ENCODE data around the gene SCGB1C2.

The SCGB1C2 gene

DNA sequence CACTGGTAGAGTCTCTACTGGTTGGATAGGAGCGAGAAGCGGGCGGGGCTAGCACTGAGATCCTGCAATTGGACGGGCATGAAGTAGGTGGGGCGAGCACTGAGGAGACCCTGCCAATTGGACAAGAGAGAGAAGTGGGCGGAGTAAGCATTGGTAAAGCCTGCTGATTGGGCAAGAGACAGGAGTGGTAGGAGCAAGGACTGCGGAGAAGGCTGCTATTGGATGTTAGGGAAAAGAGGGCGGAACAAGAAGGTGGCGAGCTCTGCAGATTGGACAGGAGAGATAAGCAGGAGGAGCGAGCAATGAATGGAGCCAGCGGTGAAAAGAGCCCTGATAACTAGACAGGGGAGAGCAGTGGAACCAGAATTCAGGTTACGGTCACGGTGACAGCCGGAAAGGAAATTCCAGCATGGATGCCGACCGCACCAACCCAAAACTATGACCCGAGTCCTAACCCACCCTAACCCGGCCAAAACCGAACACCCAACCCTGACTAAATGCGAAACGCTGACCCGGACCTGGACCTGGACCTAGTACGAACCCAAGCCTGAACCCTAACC is 4.8 kb downstream of the SCGB1C2 start:
- H3K4me3 ChIP-seq (replicated peaks; ENCODE audit: low read depth, low read length) = no peak overlapping the region
- DNase-seq (ENCODE audit: extremely low read depth, low read depth) = no peak
- TF ChIP-seq CTCF (IDR thresholded peaks at IDR 0.05; ENCODE audit: low read depth, low read length, missing control alignments) = no peak

DNA sequence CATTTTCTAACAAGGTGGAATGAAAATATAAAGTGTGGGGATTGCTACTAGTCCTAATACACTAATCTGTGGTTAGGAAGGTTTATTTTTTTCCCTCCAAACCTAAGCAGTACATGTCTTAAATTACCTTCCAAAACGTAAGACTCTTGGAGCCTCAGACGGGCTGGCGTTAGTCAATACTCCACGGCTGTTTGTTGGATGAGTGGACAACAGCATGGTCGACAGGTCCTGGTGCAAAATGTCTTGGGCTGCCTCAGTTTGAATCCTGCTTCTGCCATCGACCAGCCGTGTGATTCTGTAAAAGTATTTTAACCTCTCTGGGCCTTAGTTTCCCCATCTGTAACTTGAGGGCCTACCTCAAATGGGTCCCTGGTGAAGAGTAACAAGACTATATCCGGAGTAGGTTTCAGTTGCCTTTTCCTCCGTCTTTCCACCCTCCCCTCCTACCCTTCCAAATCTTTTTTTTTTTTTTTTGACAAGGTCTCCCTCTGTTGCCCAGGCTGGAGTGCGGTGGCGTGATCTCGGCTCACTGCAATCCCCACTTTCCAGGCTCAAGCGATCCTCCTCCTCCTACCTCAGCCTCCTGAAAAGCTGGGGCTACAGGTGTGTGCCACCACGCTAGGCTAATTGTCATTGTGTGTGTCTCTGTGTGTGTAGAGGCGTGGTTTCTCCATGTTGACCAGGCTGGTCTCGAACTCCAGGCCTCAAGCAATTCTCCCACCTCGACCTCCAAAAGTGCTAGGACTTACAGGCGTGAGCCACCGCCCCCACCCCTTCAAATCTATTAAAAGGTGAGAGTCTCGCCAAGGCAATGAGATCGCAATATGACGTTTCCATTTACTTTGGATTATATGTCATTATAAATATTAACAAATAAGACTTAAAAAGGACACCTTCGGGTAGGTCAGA is 5.8 kb downstream of the SCGB1C2 start:
- DNase-seq (ENCODE audit: extremely low read depth, low read depth) = no peak
- H3K4me3 ChIP-seq (replicated peaks; ENCODE audit: low read depth, low read length) = no peak overlapping the region
- no peak for TF ChIP-seq CTCF (IDR thresholded peaks at IDR 0.05; ENCODE audit: low read depth, low read length, missing control alignments)

DNA sequence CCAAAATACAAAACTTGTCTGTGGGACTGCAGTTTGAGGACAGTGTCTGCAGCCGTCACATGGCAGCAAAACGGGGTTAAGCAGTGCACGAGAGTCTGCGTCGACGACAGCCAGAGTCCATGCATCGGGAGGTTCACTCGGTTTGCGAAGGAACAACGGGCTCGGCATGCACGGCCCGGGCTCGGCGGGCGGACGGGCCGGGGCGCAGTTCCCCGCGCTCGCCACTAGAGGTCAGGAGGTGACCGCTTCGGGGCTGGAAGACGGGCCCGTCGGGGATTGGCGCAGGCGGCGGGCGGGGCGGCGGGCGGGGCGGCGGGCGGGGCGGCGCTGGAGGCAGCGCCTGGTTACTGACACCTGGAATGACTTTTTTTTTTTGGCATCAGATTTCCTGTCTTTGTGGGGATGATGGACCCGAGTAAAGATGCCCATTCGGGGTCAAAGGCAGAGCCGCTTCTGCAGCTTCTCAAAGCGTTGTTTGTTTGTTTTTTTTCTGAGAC is 6.5 kb downstream of the SCGB1C2 start:
- DNase-seq (ENCODE audit: extremely low read depth, low read depth) = no peak
- no peak overlapping the region for H3K4me3 ChIP-seq (replicated peaks; ENCODE audit: low read depth, low read length)

GRCh38 chr17:144936-145670 is 7.7 kb downstream of the SCGB1C2 start:
- TF ChIP-seq CTCF (IDR thresholded peaks at IDR 0.05; ENCODE audit: low read depth, low read length, missing control alignments) = no peak
- H3K4me3 ChIP-seq (replicated peaks; ENCODE audit: low read depth, low read length) = no peak overlapping the region
- no peak for DNase-seq (ENCODE audit: extremely low read depth, low read depth)

More for the DNA sequence above, 6.5 kb downstream of the SCGB1C2 start:
- TF ChIP-seq CTCF (IDR thresholded peaks at IDR 0.05; ENCODE audit: low read depth, low read length, missing control alignments) = peak; percentile 75

DNA sequence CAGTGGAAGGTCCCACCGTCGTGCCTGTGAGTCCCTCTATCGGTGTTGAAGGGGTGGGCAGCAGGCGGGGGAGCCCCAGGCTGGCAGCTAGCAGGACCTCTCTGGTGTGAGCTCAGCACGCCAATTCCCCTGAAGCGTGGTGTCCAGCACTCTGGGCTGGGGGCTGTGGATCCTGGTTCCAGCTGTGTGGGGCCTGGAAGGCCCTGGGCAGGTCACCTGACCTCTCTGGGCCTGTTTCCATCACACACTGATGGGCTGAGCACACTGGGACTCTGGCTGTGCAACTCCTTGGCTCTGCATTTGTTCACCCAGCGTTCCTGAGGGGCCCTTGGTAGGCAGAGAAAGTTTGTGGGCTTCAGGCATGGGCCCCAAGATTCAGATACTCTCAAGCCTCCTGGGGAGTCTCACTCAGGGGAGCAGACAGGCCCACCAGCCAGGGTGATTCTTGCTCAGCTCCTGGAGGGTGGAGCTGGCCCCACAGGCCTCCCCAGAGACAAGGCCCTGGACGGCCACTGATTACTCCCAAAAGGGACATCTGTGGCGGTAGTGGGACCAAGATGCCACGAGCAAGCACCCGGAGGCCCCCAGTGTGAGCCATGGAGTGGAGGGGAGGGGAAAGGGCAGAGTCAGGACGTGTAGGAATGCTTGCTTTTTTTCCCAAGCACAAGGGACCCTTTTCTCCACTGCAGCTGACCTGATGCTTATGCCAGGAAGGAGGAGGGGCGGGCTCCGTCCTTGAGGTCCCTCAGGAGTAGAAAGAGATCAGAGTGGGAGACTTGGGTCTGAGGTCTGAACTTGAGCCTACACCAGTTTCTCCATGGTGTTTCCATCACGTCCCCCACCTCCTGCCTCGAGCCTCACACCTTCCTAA is 8.5 kb downstream of the SCGB1C2 start:
- TF ChIP-seq CTCF (IDR thresholded peaks at IDR 0.05; ENCODE audit: low read depth, low read length, missing control alignments) = no peak
- no peak for DNase-seq (ENCODE audit: extremely low read depth, low read depth)
- no peak overlapping the region for H3K4me3 ChIP-seq (replicated peaks; ENCODE audit: low read depth, low read length)

- no peak for TF ChIP-seq CTCF (IDR thresholded peaks at IDR 0.05; ENCODE audit: low read depth, low read length, missing control alignments)
- DNase-seq (ENCODE audit: extremely low read depth, low read depth) = no peak
- no peak overlapping the region for H3K4me3 ChIP-seq (replicated peaks; ENCODE audit: low read depth, low read length)
Measured at GRCh38 chr17:146546-146945, 9.2 kb downstream of the SCGB1C2 start.
